A549 treated with Mapracorat at 1 μM for 4 hours (cell line): ENCODE measurements around the gene DCAF4L1. TPM values are rescaled to one million over a fixed set of nuclear protein-coding genes. Genes with fewer than 3 reads are reported as not detected.

Experiments used
- total RNA-seq: library from RNA; stranded (reverse); fragments of 200-300 nt; extraction: Qiagen RNA extraction; gene quantifications from 5 replicates; pipeline ENCODE4 v1.2.3, GENCODE V29; 2022

Gene DCAF4L1
- 0.12 to 0.19 TPM (median 0.15 TPM) in 5 replicates for total RNA-seq

GRCh38 chr4:41981456-41981855 is at the start of gene DCAF4L1:
Gene DCAF4L1 (plus strand): TSS chr4:41981756. CDS start chr4:41981793, 37 bp downstream.

GRCh38 chr4:41934901-41935651 is 46.5 kb upstream of the DCAF4L1 start, which contains the start of gene TMEM33:
Gene TMEM33 (plus strand): TSS chr4:41935429. CDS start chr4:41935485, 56 bp downstream.

GRCh38 chr4:41990365-41991111 is 9.0 kb downstream of the DCAF4L1 start, which contains the start of gene SLC30A9:
Gene SLC30A9 (plus strand): TSS chr4:41990530. CDS start chr4:41990652, 122 bp downstream.

Other genes starting within 250 kb of the DCAF4L1 start
- gene PHOX2B, start 233.0 kb upstream of the DCAF4L1 start, total RNA-seq = not detected in 5 replicates
- gene TMEM33, start 46.3 kb upstream of the DCAF4L1 start, total RNA-seq = 31.8 to 48.1 TPM (median 45.6 TPM) in 5 replicates
- gene SLC30A9, start 8.8 kb downstream of the DCAF4L1 start, total RNA-seq = 21.0 to 31.0 TPM (median 27.0 TPM) in 5 replicates
- gene BEND4, start 170.9 kb downstream of the DCAF4L1 start, total RNA-seq = 0.02 TPM in 2 of 5 replicates, not detected in the others